IMR-90 (cell line): ENCODE measurements around the gene KCNN3. TPM values are rescaled to one million over a fixed set of nuclear protein-coding genes. Genes with fewer than 3 reads are reported as not detected.

ENCODE experiments used
- ATAC-seq: fragments of 200-7000 bp; cut with Tn5 transposase; 2 replicates; pipeline ENCODE4 v1.9.1; 2020; ENCODE audit warnings: low read depth, mild to moderate bottlenecking, moderate library complexity
- BruUV-seq: library from RNA; stranded (reverse); fragments of 400-500 nt; replicated peaks from 2 replicates; lab custom pipeline; 2021; lab: Mats Ljungman, UMichigan
- CTCF ChIA-PET: fragments of 300-600 bp; formaldehyde crosslinking; extraction: SDS; loops from one replicate; lab custom pipeline; 2021; ENCODE audit warnings: antibody characterized with exemption; lab: Yijun Ruan, JAX
- POLR2A ChIA-PET: fragments of 300-600 bp; sonication (Branson Sonifier 250); formaldehyde crosslinking; loops from one replicate; lab custom pipeline; 2022; ENCODE audit warnings: antibody characterized with exemption; ENCODE audit not compliant: unreplicated experiment; lab: Charles Lee
- DNase-seq: peaks from one replicate; pipeline ENCODE4 v3.0.0; 2013
- H2AFZ ChIP-seq: replicated peaks from 2 replicates; pipeline ENCODE3; 2013; ENCODE audit warnings: low read length, mild to moderate bottlenecking; ENCODE audit not compliant: poor library complexity
- H2AK5ac ChIP-seq: 2 replicates; pipeline ENCODE4 v1.6.1; 2013; ENCODE audit warnings: low read depth, low read length, inconsistent platforms
- H2AK9ac ChIP-seq: replicated peaks from 2 replicates; pipeline ENCODE3; 2013; ENCODE audit warnings: mild to moderate bottlenecking, low read depth, low read length, moderate library complexity; ENCODE audit not compliant: poor library complexity
- H2BK120ac ChIP-seq: 2 replicates; pipeline ENCODE4 v1.6.1; 2013; ENCODE audit warnings: low read depth, low read length, inconsistent platforms
- H2BK15ac ChIP-seq: 3 replicates; pipeline ENCODE4 v1.6.1; 2013; ENCODE audit warnings: low read depth, low read length, inconsistent platforms
- H2BK20ac ChIP-seq: 2 replicates; pipeline ENCODE4 v1.6.1; 2013; ENCODE audit warnings: low read depth, mild to moderate bottlenecking, inconsistent platforms, low read length, moderate library complexity
- H2BK5ac ChIP-seq: 2 replicates; pipeline ENCODE4 v1.6.1; 2013; ENCODE audit warnings: mild to moderate bottlenecking, low read depth, low read length, inconsistent platforms; ENCODE audit not compliant: poor library complexity, severe bottlenecking
- H3K14ac ChIP-seq: replicated peaks from 2 replicates; pipeline ENCODE4 v1.6.1; 2013; ENCODE audit warnings: low read depth, low read length, inconsistent platforms
- H3K18ac ChIP-seq: 2 replicates; pipeline ENCODE4 v1.6.1; 2013; ENCODE audit warnings: low read depth, low read length, control low read depth
- H3K23ac ChIP-seq: 2 replicates; pipeline ENCODE4 v1.6.1; 2013; ENCODE audit warnings: low read depth, low read length, inconsistent platforms
- H3K27ac ChIP-seq: 2 replicates; pipeline ENCODE4 v1.5.1; 2013; ENCODE audit warnings: mild to moderate bottlenecking, control low read depth, low read length; ENCODE audit not compliant: insufficient read depth
- H3K27me3 ChIP-seq: 2 replicates; pipeline ENCODE4 v1.6.1; 2013; ENCODE audit warnings: low read length; ENCODE audit not compliant: control insufficient read depth, insufficient read depth
- H3K36me3 ChIP-seq: 2 replicates; pipeline ENCODE4 v1.6.1; 2013; ENCODE audit warnings: low read length, mixed read lengths; ENCODE audit not compliant: control insufficient read depth, insufficient read depth
- H3K4ac ChIP-seq: 2 replicates; pipeline ENCODE4 v1.6.1; 2013; ENCODE audit warnings: low read depth, low read length, inconsistent platforms
- H3K4me1 ChIP-seq: 2 replicates; pipeline ENCODE4 v1.6.1; 2013; ENCODE audit warnings: low read length, mixed read lengths; ENCODE audit not compliant: control insufficient read depth, insufficient read depth
- H3K4me2 ChIP-seq: 2 replicates; pipeline ENCODE4 v1.6.1; 2013; ENCODE audit warnings: low read depth, mild to moderate bottlenecking, control low read depth, low read length, moderate library complexity
- H3K4me3 ChIP-seq: 2 replicates; pipeline ENCODE4 v1.5.1; 2013; ENCODE audit warnings: low read depth, mild to moderate bottlenecking, control low read depth, low read length, moderate library complexity; ENCODE audit not compliant: insufficient read depth
- H3K56ac ChIP-seq: 2 replicates; pipeline ENCODE4 v1.6.1; 2013; ENCODE audit warnings: low read length, inconsistent platforms; ENCODE audit not compliant: insufficient read depth; ENCODE audit errors: extremely low read depth
- H3K79me1 ChIP-seq, 2 experiments: 2 replicates each; pipeline ENCODE4 v1.6.1; 2013; ENCODE audit warnings: low read length in 2 of 2, inconsistent platforms in 1 of 2, low read depth in 1 of 2
- H3K9ac ChIP-seq: 2 replicates; pipeline ENCODE4 v1.6.1; 2013; ENCODE audit warnings: low read depth, low read length, control low read depth
- H3K9me1 ChIP-seq: 2 replicates; pipeline ENCODE4 v1.6.1; 2013; ENCODE audit warnings: low read length, inconsistent platforms; ENCODE audit not compliant: insufficient read depth
- H3K9me3 ChIP-seq: 2 replicates; pipeline ENCODE4 v1.6.1; 2013; ENCODE audit warnings: low read length; ENCODE audit not compliant: control insufficient read depth, insufficient read depth
- H4K20me1 ChIP-seq: 2 replicates; pipeline ENCODE4 v1.6.1; 2013; ENCODE audit warnings: low read length, inconsistent platforms; ENCODE audit not compliant: insufficient read depth
- H4K5ac ChIP-seq: 2 replicates; pipeline ENCODE4 v1.6.1; 2013; ENCODE audit warnings: mild to moderate bottlenecking, low read depth, low read length, control low read depth
- H4K8ac ChIP-seq, 2 experiments: 2 replicates each; pipeline ENCODE4 v1.6.1; 2013; ENCODE audit warnings: low read depth in 2 of 2, low read length in 2 of 2, control low read depth in 1 of 2, inconsistent platforms in 1 of 2
- H4K91ac ChIP-seq: 2 replicates; pipeline ENCODE4 v1.6.1; 2013; ENCODE audit warnings: low read depth, low read length, inconsistent platforms; ENCODE audit not compliant: insufficient read depth
- BHLHE40 ChIP-seq: fragments of 150-350 bp; IDR thresholded peaks from 2 replicates; pipeline ENCODE4 v1.6.1; 2016; ENCODE audit warnings: mild to moderate bottlenecking, low read depth, low read length
- CEBPB ChIP-seq: IDR thresholded peaks from 2 replicates; pipeline ENCODE4 v1.6.1; 2012; ENCODE audit warnings: low read depth, low read length, improper control_type of control experiment
- CHD1 ChIP-seq: IDR thresholded peaks from 2 replicates; pipeline ENCODE4 v1.6.1; 2012; ENCODE audit warnings: low read depth, low read length, improper control_type of control experiment
- CTCF ChIP-seq: conservative IDR thresholded peaks from 2 replicates; pipeline ENCODE4 v1.5.1; 2012; ENCODE audit warnings: mild to moderate bottlenecking, low read depth, low read length, improper control_type of control experiment
- MAFK ChIP-seq: IDR thresholded peaks from 2 replicates; pipeline ENCODE4 v1.6.1; 2012; ENCODE audit warnings: low read depth, low read length, improper control_type of control experiment
- MXI1 ChIP-seq: IDR thresholded peaks from 2 replicates; pipeline ENCODE4 v1.6.1; 2012; ENCODE audit warnings: low read depth, mild to moderate bottlenecking, low read length, moderate library complexity, borderline replicate concordance
- NFE2L2 ChIP-seq: fragments of 150-350 bp; IDR thresholded peaks from 2 replicates; pipeline ENCODE4 v1.6.1; 2016; ENCODE audit warnings: low read depth, mild to moderate bottlenecking, low read length
- RAD21 ChIP-seq: IDR thresholded peaks from 2 replicates; pipeline ENCODE4 v1.6.1; 2012; ENCODE audit warnings: low read length, improper control_type of control experiment
- RCOR1 ChIP-seq: IDR thresholded peaks from 2 replicates; pipeline ENCODE4 v1.6.1; 2012; ENCODE audit warnings: mild to moderate bottlenecking, low read length, improper control_type of control experiment; ENCODE audit not compliant: insufficient replicate concordance
- SMC3 ChIP-seq: fragments of 150-350 bp; IDR thresholded peaks from 2 replicates; pipeline ENCODE4 v1.6.1; 2016; ENCODE audit warnings: low read depth, mild to moderate bottlenecking, antibody characterized with exemption, low read length, moderate library complexity
- dilution Hi-C: fragments of 300-500 bp; cut with HindIII; formaldehyde crosslinking; loops from one replicate; pipeline ENCODE4 v1.14.3; 2018; ENCODE audit warnings: low sequenced_read_pairs; ENCODE audit not compliant: unreplicated experiment
- in situ Hi-C: fragments of 300-500 bp; cut with MboI; formaldehyde crosslinking; loops from 3 replicates; pipeline ENCODE4 v1.14.3; 2019; ENCODE audit warnings: low sequenced_read_pairs, inconsistent platforms, mixed read lengths
- intact Hi-C: fragments of 100-400 bp; cut with micrococcal nuclease; formaldehyde crosslinking; loops from 2 replicates; pipeline ENCODE4 v1.10.0; 2022
- polyA plus RNA-seq, 3 experiments: library from polyadenylated mRNA; depleted of rRNA; stranded (reverse); fragments of >200 nt; gene quantifications; 2 replicates each; pipeline ENCODE4 v1.2.3, GENCODE V29; 2012; ENCODE audit warnings: low replicate concordance in 1 of 3
- total RNA-seq: library from RNA; depleted of rRNA; stranded (reverse); fragments of >200 nt; gene quantifications from 2 replicates; pipeline ENCODE4 v1.2.3, GENCODE V29; 2012
- TF ChIP-seq, protein P1 (sequence below): fragments of 150-350 bp; IDR thresholded peaks from 2 replicates; pipeline ENCODE4 v1.6.1; 2016; ENCODE audit warnings: low read depth, mild to moderate bottlenecking, low read length, moderate library complexity, borderline replicate concordance

The KCNN3 gene
- total and polyA plus RNA-seq, 2 of the 4 experiments (the other 2 are of a cell fraction): 0.02 TPM; not detected in 1

- H3K9ac ChIP-seq: no peak overlapping the region
- TF ChIP-seq RAD21: no peak
- no peak for TF ChIP-seq RCOR1
- TF ChIP-seq MAFK: no peak
- TF ChIP-seq BHLHE40: no peak
- no peak for TF ChIP-seq CHD1
- no peak for TF ChIP-seq SMC3
- TF ChIP-seq, protein P1, sequence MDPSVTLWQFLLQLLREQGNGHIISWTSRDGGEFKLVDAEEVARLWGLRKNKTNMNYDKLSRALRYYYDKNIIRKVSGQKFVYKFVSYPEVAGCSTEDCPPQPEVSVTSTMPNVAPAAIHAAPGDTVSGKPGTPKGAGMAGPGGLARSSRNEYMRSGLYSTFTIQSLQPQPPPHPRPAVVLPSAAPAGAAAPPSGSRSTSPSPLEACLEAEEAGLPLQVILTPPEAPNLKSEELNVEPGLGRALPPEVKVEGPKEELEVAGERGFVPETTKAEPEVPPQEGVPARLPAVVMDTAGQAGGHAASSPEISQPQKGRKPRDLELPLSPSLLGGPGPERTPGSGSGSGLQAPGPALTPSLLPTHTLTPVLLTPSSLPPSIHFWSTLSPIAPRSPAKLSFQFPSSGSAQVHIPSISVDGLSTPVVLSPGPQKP: no peak
- no peak for TF ChIP-seq MXI1
- no peak for TF ChIP-seq CTCF
- TF ChIP-seq CEBPB: no peak
- no peak for TF ChIP-seq NFE2L2
- H3K56ac ChIP-seq: no peak overlapping the region
- no peak overlapping the region for H4K8ac ChIP-seq
- no peak overlapping the region for H2BK120ac ChIP-seq
- H3K4me3 ChIP-seq: no peak overlapping the region
- no peak overlapping the region for H2BK20ac ChIP-seq
- peaks cover 36% of the 10 kb centered on the region for H3K27me3 ChIP-seq
- no peak overlapping the region for H3K18ac ChIP-seq
- in situ Hi-C loops: no loop called here
- H3K36me3 ChIP-seq: no peaks in the 10 kb centered on the region
- H2AK5ac ChIP-seq: no peak overlapping the region
- H3K4ac ChIP-seq: no peak overlapping the region
- H3K4me1 ChIP-seq: no peaks in the 10 kb centered on the region
- ATAC-seq (no peak), DNase-seq (no peak)
- no peaks in the 10 kb centered on the region for H3K9me3 ChIP-seq
- H3K23ac ChIP-seq: no peak overlapping the region
- H3K9me1 ChIP-seq: no peaks in the 10 kb centered on the region
- H3K79me1 ChIP-seq: no peaks in the 10 kb centered on the region
- H2BK15ac ChIP-seq: no peak overlapping the region
- BruUV-seq: no TSS peak
- H3K27ac ChIP-seq: no peak overlapping the region
- CTCF ChIA-PET: no interaction called here
- H4K5ac ChIP-seq: no peak overlapping the region
- H2AFZ ChIP-seq: no peak overlapping the region
- intact Hi-C loops: loop anchor here (10.0 kb wide), 2 partner anchors 67 to 177 kb away; partner anchors contain the start of gene KCNN3
- POLR2A ChIA-PET: no interaction called here
- no peak overlapping the region for H2BK5ac ChIP-seq
- no peaks in the 10 kb centered on the region for H4K20me1 ChIP-seq
- H4K91ac ChIP-seq: no peak overlapping the region
- H2AK9ac ChIP-seq: no peak overlapping the region
- H3K14ac ChIP-seq: no peak overlapping the region
- dilution Hi-C loops: no loop called here
- H3K4me2 ChIP-seq: no peak overlapping the region
These were observed 172.4 kb downstream of the KCNN3 start for GRCh38 chr1:154697710-154698109.
